Measurements from ENCODE around the gene MEI4.
"Not testable (repeated sequence)": the region's sequence is repeated elsewhere in the genome, so short reads cannot be mapped to it uniquely, and the experiment has no call there.

Gene MEI4

GRCh38 chr6:77674211-77674610, 21.4 kb downstream of the MEI4 start:
- no peaks in the 10 kb centered on the region for H3K9me3 ChIP-seq (ENCODE audit: control insufficient read depth, low read length)
- no peak overlapping the region for H3K27ac ChIP-seq (ENCODE audit: insufficient read depth, low read depth, low read length, poor library complexity, severe bottlenecking)
- no peaks in the 10 kb centered on the region for H3K36me3 ChIP-seq (ENCODE audit: control insufficient read depth, insufficient read depth, low read length)
- no peaks in the 10 kb centered on the region for H3K4me1 ChIP-seq (ENCODE audit: control insufficient read depth, insufficient read depth, low read length)
- WGBS, 2 experiments = 97 to 98% methylated on average over 2 of the region's 2 CpGs
- no peaks in the 10 kb centered on the region for H3K27me3 ChIP-seq (ENCODE audit: control insufficient read depth, insufficient read depth, low read length, poor library complexity, severe bottlenecking)
- no peak overlapping the region for H3K4me3 ChIP-seq (ENCODE audit: insufficient read depth, low read depth, low read length)

GRCh38 chr6:77678048-77678447, 25.2 kb downstream of the MEI4 start:
- Histone ChIP-seq H3K4me1 (ENCODE audit: control insufficient read depth, insufficient read depth, low read length) (no peaks in the 10 kb centered on the region), H3K27me3 (ENCODE audit: control insufficient read depth, insufficient read depth, low read length, poor library complexity, severe bottlenecking) (no peaks in the 10 kb centered on the region), H3K9me3 (ENCODE audit: control insufficient read depth, low read length) (no peaks in the 10 kb centered on the region), H3K4me3 (ENCODE audit: insufficient read depth, low read depth, low read length) (no peak overlapping the region), H3K36me3 (ENCODE audit: control insufficient read depth, insufficient read depth, low read length) (no peaks in the 10 kb centered on the region), H3K27ac (ENCODE audit: insufficient read depth, low read depth, low read length, poor library complexity, severe bottlenecking) (no peak overlapping the region)
- 90 to 98% methylated on average over 3 of the region's 4 CpGs for WGBS, 2 experiments

- H3K27me3 ChIP-seq (ENCODE audit: control insufficient read depth, insufficient read depth, low read length, poor library complexity, severe bottlenecking) = no peaks in the 10 kb centered on the region
- no peak overlapping the region for H3K4me3 ChIP-seq (ENCODE audit: insufficient read depth, low read depth, low read length)
- H3K9me3 ChIP-seq (ENCODE audit: control insufficient read depth, low read length) = no peaks in the 10 kb centered on the region
- H3K4me1 ChIP-seq (ENCODE audit: control insufficient read depth, insufficient read depth, low read length) = no peaks in the 10 kb centered on the region
- no peaks in the 10 kb centered on the region for H3K36me3 ChIP-seq (ENCODE audit: control insufficient read depth, insufficient read depth, low read length)
- WGBS, 2 experiments = 80 to 100% methylated on average over 1 of the region's 1 CpG
- H3K27ac ChIP-seq (ENCODE audit: insufficient read depth, low read depth, low read length, poor library complexity, severe bottlenecking) = no peak overlapping the region
These were observed 30.7 kb downstream of the MEI4 start for GRCh38 chr6:77683515-77683914.

- Histone ChIP-seq H3K4me1 (ENCODE audit: control insufficient read depth, insufficient read depth, low read length) (no peaks in the 10 kb centered on the region), H3K27ac (ENCODE audit: insufficient read depth, low read depth, low read length, poor library complexity, severe bottlenecking) (no peak overlapping the region), H3K36me3 (ENCODE audit: control insufficient read depth, insufficient read depth, low read length) (no peaks in the 10 kb centered on the region), H3K9me3 (ENCODE audit: control insufficient read depth, low read length) (no peaks in the 10 kb centered on the region), H3K27me3 (ENCODE audit: control insufficient read depth, insufficient read depth, low read length, poor library complexity, severe bottlenecking) (no peaks in the 10 kb centered on the region), H3K4me3 (ENCODE audit: insufficient read depth, low read depth, low read length) (no peak overlapping the region)
- 95 to 100% methylated on average over 1 of the region's 2 CpGs for WGBS, 2 experiments
These were observed 34.1 kb downstream of the MEI4 start for GRCh38 chr6:77686931-77687330.

GRCh38 chr6:77688649-77689048, 35.8 kb downstream of the MEI4 start:
- Histone ChIP-seq H3K9me3 (ENCODE audit: control insufficient read depth, low read length) (no peaks in the 10 kb centered on the region), H3K4me1 (ENCODE audit: control insufficient read depth, insufficient read depth, low read length) (no peaks in the 10 kb centered on the region), H3K27me3 (ENCODE audit: control insufficient read depth, insufficient read depth, low read length, poor library complexity, severe bottlenecking) (no peaks in the 10 kb centered on the region), H3K36me3 (ENCODE audit: control insufficient read depth, insufficient read depth, low read length) (no peaks in the 10 kb centered on the region), H3K4me3 (ENCODE audit: insufficient read depth, low read depth, low read length) (no peak overlapping the region), H3K27ac (ENCODE audit: insufficient read depth, low read depth, low read length, poor library complexity, severe bottlenecking) (no peak overlapping the region)
- WGBS, 2 experiments = 84 to 96% methylated on average over 1 of the region's 1 CpG

GRCh38 chr6:77700095-77700494, 47.3 kb downstream of the MEI4 start:
- not testable (repeated sequence) for H3K4me1 ChIP-seq (ENCODE audit: control insufficient read depth, insufficient read depth, low read length)
- WGBS, 2 experiments = 89 to 94% methylated on average over 6 of the region's 6 CpGs

GRCh38 chr6:77707603-77708002, 54.8 kb downstream of the MEI4 start:
- Histone ChIP-seq H3K27me3 (ENCODE audit: control insufficient read depth, insufficient read depth, low read length, poor library complexity, severe bottlenecking) (no peaks in the 10 kb centered on the region), H3K27ac (ENCODE audit: insufficient read depth, low read depth, low read length, poor library complexity, severe bottlenecking) (no peak overlapping the region), H3K4me3 (ENCODE audit: insufficient read depth, low read depth, low read length) (no peak overlapping the region), H3K36me3 (ENCODE audit: control insufficient read depth, insufficient read depth, low read length) (no peaks in the 10 kb centered on the region), H3K9me3 (ENCODE audit: control insufficient read depth, low read length) (no peaks in the 10 kb centered on the region), H3K4me1 (ENCODE audit: control insufficient read depth, insufficient read depth, low read length) (no peaks in the 10 kb centered on the region)
- WGBS, 2 experiments = 90% methylated on average over 2 of the region's 2 CpGs

More at GRCh38 chr6:77700095-77700494, 47.3 kb downstream of the MEI4 start:
- H3K36me3 ChIP-seq (ENCODE audit: control insufficient read depth, insufficient read depth, low read length); H3K27me3 ChIP-seq (ENCODE audit: control insufficient read depth, insufficient read depth, low read length, poor library complexity, severe bottlenecking); H3K4me3 ChIP-seq (ENCODE audit: insufficient read depth, low read depth, low read length); H3K27ac ChIP-seq (ENCODE audit: insufficient read depth, low read depth, low read length, poor library complexity, severe bottlenecking); H3K9me3 ChIP-seq (ENCODE audit: control insufficient read depth, low read length): not testable (repeated sequence)

GRCh38 chr6:77715588-77715987, 62.7 kb downstream of the MEI4 start:
- no peaks in the 10 kb centered on the region for H3K36me3 ChIP-seq (ENCODE audit: control insufficient read depth, insufficient read depth, low read length)
- H3K4me3 ChIP-seq (ENCODE audit: insufficient read depth, low read depth, low read length) = no peak overlapping the region
- H3K27me3 ChIP-seq (ENCODE audit: control insufficient read depth, insufficient read depth, low read length, poor library complexity, severe bottlenecking) = no peaks in the 10 kb centered on the region
- no peak overlapping the region for H3K27ac ChIP-seq (ENCODE audit: insufficient read depth, low read depth, low read length, poor library complexity, severe bottlenecking)
- H3K4me1 ChIP-seq (ENCODE audit: control insufficient read depth, insufficient read depth, low read length) = no peaks in the 10 kb centered on the region
- WGBS, 2 experiments = 98% methylated on average over 5 to 6 of the region's 6 CpGs
- H3K9me3 ChIP-seq (ENCODE audit: control insufficient read depth, low read length) = no peaks in the 10 kb centered on the region

GRCh38 chr6:77716311-77716710, 63.5 kb downstream of the MEI4 start:
- H3K27me3 ChIP-seq (ENCODE audit: control insufficient read depth, insufficient read depth, low read length, poor library complexity, severe bottlenecking) = no peaks in the 10 kb centered on the region
- whole genome bisulfite sequencing, 2 experiments = 43 to 87% methylated on average over 1 of the region's 1 CpG
- no peak overlapping the region for H3K4me3 ChIP-seq (ENCODE audit: insufficient read depth, low read depth, low read length)
- H3K4me1 ChIP-seq (ENCODE audit: control insufficient read depth, insufficient read depth, low read length) = no peaks in the 10 kb centered on the region
- no peaks in the 10 kb centered on the region for H3K36me3 ChIP-seq (ENCODE audit: control insufficient read depth, insufficient read depth, low read length)
- no peaks in the 10 kb centered on the region for H3K9me3 ChIP-seq (ENCODE audit: control insufficient read depth, low read length)
- no peak overlapping the region for H3K27ac ChIP-seq (ENCODE audit: insufficient read depth, low read depth, low read length, poor library complexity, severe bottlenecking)

GRCh38 chr6:77736010-77736409, 83.2 kb downstream of the MEI4 start:
- H3K9me3 ChIP-seq (ENCODE audit: control insufficient read depth, low read length); H3K27ac ChIP-seq (ENCODE audit: insufficient read depth, low read depth, low read length, poor library complexity, severe bottlenecking); H3K27me3 ChIP-seq (ENCODE audit: control insufficient read depth, insufficient read depth, low read length, poor library complexity, severe bottlenecking); H3K4me3 ChIP-seq (ENCODE audit: insufficient read depth, low read depth, low read length); H3K4me1 ChIP-seq (ENCODE audit: control insufficient read depth, insufficient read depth, low read length); H3K36me3 ChIP-seq (ENCODE audit: control insufficient read depth, insufficient read depth, low read length): not testable (repeated sequence)
- 87 to 90% methylated on average over 13 of the region's 13 CpGs for WGBS, 2 experiments

GRCh38 chr6:77740380-77740779, 87.5 kb downstream of the MEI4 start:
- Histone ChIP-seq H3K27me3 (ENCODE audit: control insufficient read depth, insufficient read depth, low read length, poor library complexity, severe bottlenecking) (no peaks in the 10 kb centered on the region), H3K4me1 (ENCODE audit: control insufficient read depth, insufficient read depth, low read length) (no peaks in the 10 kb centered on the region), H3K36me3 (ENCODE audit: control insufficient read depth, insufficient read depth, low read length) (no peaks in the 10 kb centered on the region), H3K27ac (ENCODE audit: insufficient read depth, low read depth, low read length, poor library complexity, severe bottlenecking) (no peak overlapping the region), H3K4me3 (ENCODE audit: insufficient read depth, low read depth, low read length) (no peak overlapping the region), H3K9me3 (ENCODE audit: control insufficient read depth, low read length) (no peaks in the 10 kb centered on the region)
- WGBS, 2 experiments = 84% methylated on average over 1 of the region's 1 CpG; no CpG with 5 or more reads in 1 of the 2 experiments

Measured in ectodermal cell (in vitro differentiated cells).